HG02759 (cell line): ENCODE measurements around the gene DNAJA4.

Experiments used
- ATAC-seq: cut with Tn5 transposase; IDR thresholded peaks from one replicate; pipeline ENCODE4 v1.9.1; 2021; ENCODE audit warnings: mild to moderate bottlenecking, moderate library complexity; ENCODE audit not compliant: unreplicated experiment

DNAJA4 gene

GRCh38 chr15:78276064-78276943, 11.9 kb downstream of the DNAJA4 start:
- no peak for ATAC-seq

GRCh38 chr15:78280319-78281072, 16.1 kb downstream of the DNAJA4 start:
- ATAC-seq: no peak

- ATAC-seq: no peak
Observed at GRCh38 chr15:78282324-78282723, 18.0 kb downstream of the DNAJA4 start.

- no peak for ATAC-seq
Observed at GRCh38 chr15:78284758-78285157, 20.4 kb downstream of the DNAJA4 start.

GRCh38 chr15:78290222-78290621, 25.9 kb downstream of the DNAJA4 start:
- ATAC-seq: no peak

- ATAC-seq: no peak
Observed at GRCh38 chr15:78291052-78291451, 26.7 kb downstream of the DNAJA4 start.

- ATAC-seq: no peak
Observed at GRCh38 chr15:78291698-78292097, 27.3 kb downstream of the DNAJA4 start.

GRCh38 chr15:78292219-78292618, 27.9 kb downstream of the DNAJA4 start:
- ATAC-seq: no peak

- ATAC-seq: peak; percentile 88
Observed at GRCh38 chr15:78299101-78299930, 35.0 kb downstream of the DNAJA4 start, which contains the start of gene SKIC8. Gene SKIC8, minus strand, starts transcription at chr15:78299609. Its CDS starts 3,923 bp downstream, at chr15:78295686.

GRCh38 chr15:78301326-78301725, 37.0 kb downstream of the DNAJA4 start:
- no peak for ATAC-seq

- ATAC-seq: no peak
Observed at GRCh38 chr15:78301828-78302227, 37.5 kb downstream of the DNAJA4 start.

GRCh38 chr15:78302579-78303312, 38.4 kb downstream of the DNAJA4 start:
- ATAC-seq: no peak

GRCh38 chr15:78304216-78305066, 40.1 kb downstream of the DNAJA4 start:
- no peak for ATAC-seq

GRCh38 chr15:78306176-78306774, 41.9 kb downstream of the DNAJA4 start:
- no peak for ATAC-seq

GRCh38 chr15:78307976-78308375, 43.6 kb downstream of the DNAJA4 start:
- ATAC-seq: no peak

- ATAC-seq: no peak
Observed at GRCh38 chr15:78308422-78309032, 44.2 kb downstream of the DNAJA4 start.

- ATAC-seq: no peak
Observed at GRCh38 chr15:78311292-78311691, 46.9 kb downstream of the DNAJA4 start.

- no peak for ATAC-seq
Observed at GRCh38 chr15:78312536-78312935, 48.2 kb downstream of the DNAJA4 start.

GRCh38 chr15:78312957-78313356, 48.6 kb downstream of the DNAJA4 start:
- ATAC-seq: no peak
